GM06990 (cell line): ENCODE measurements around the gene H6PD.

ENCODE experiments used
- DNase-seq: peaks from one replicate; pipeline ENCODE4 v3.0.0-alpha.2; 2011; ENCODE audit not compliant: insufficient read length; ENCODE audit errors: extremely low read depth
- H3K27me3 ChIP-seq: replicated peaks from 2 replicates; pipeline ENCODE4 v1.6.0; 2011; ENCODE audit warnings: low read length; ENCODE audit not compliant: control insufficient read depth, insufficient read depth
- H3K36me3 ChIP-seq: 2 replicates; pipeline ENCODE4 v1.5.1; 2011; ENCODE audit warnings: low read length; ENCODE audit not compliant: control insufficient read depth, insufficient read depth
- H3K4me3 ChIP-seq: replicated peaks from 2 replicates; pipeline ENCODE4 v1.5.1; 2011; ENCODE audit warnings: low read depth, mild to moderate bottlenecking, control low read depth, low read length
- CTCF ChIP-seq: IDR thresholded peaks from 2 replicates; pipeline ENCODE4 v1.5.1; 2011; ENCODE audit warnings: low read length, control low read depth, mild to moderate bottlenecking, inconsistent platforms; ENCODE audit not compliant: insufficient read depth, poor library complexity, severe bottlenecking

H6PD gene

GRCh38 chr1:9294405-9294773 is 59.8 kb downstream of the H6PD start:
- no peak for TF ChIP-seq CTCF
- Histone ChIP-seq H3K27me3 (no peaks in the 10 kb centered on the region), H3K4me3 (no peak overlapping the region), H3K36me3 (no peaks in the 10 kb centered on the region)
- DNase-seq: no peak

GRCh38 chr1:9294910-9295636 is 60.5 kb downstream of the H6PD start:
- Histone ChIP-seq H3K36me3 (no peaks in the 10 kb centered on the region), H3K27me3 (no peaks in the 10 kb centered on the region), H3K4me3 (no peak overlapping the region)
- peak; percentile 25 for TF ChIP-seq CTCF
- peak; percentile 58 for DNase-seq

GRCh38 chr1:9295884-9296283 is 61.3 kb downstream of the H6PD start:
- DNase-seq: no peak
- H3K27me3 ChIP-seq: no peaks in the 10 kb centered on the region
- H3K36me3 ChIP-seq: no peaks in the 10 kb centered on the region
- no peak for TF ChIP-seq CTCF
- no peak overlapping the region for H3K4me3 ChIP-seq

- TF ChIP-seq CTCF: no peak
- Histone ChIP-seq H3K27me3 (no peaks in the 10 kb centered on the region), H3K36me3 (no peaks in the 10 kb centered on the region), H3K4me3 (no peak overlapping the region)
- no peak for DNase-seq
Measured at GRCh38 chr1:9296850-9297249, 62.3 kb downstream of the H6PD start.

GRCh38 chr1:9297831-9298230 is 63.3 kb downstream of the H6PD start:
- no peak for DNase-seq

More at GRCh38 chr1:9297831-9298230, 63.3 kb downstream of the H6PD start:
- Histone ChIP-seq H3K36me3 (no peaks in the 10 kb centered on the region), H3K27me3 (no peaks in the 10 kb centered on the region), H3K4me3 (no peak overlapping the region)
- TF ChIP-seq CTCF: no peak
